Measurements from ENCODE around the gene ASAH2.

ASAH2 gene

GRCh38 chr10:50216894-50217293, 34.4 kb downstream of the ASAH2 start:
- Histone ChIP-seq H3K27ac (no peak overlapping the region), H3K4me3 (ENCODE audit: low read depth, low read length) (no peak overlapping the region), H2AFZ (no peak overlapping the region), H3K4me1 (no peaks in the 10 kb centered on the region), H3K4me2 (ENCODE audit: low read length) (no peak overlapping the region), H3K9me3 (ENCODE audit: control insufficient read depth, low read length) (no peaks in the 10 kb centered on the region), H3K79me2 (no peaks in the 10 kb centered on the region), H3K27me3 (ENCODE audit: control insufficient read depth, insufficient read depth, low read length) (no peaks in the 10 kb centered on the region), H3K9ac (no peak overlapping the region), H3K36me3 (ENCODE audit: control insufficient read depth, insufficient read depth, low read length) (no peaks in the 10 kb centered on the region)
- no peak for TF ChIP-seq CTCF (IDR thresholded peaks at IDR 0.05)

- no peaks in the 10 kb centered on the region for H3K27me3 ChIP-seq (ENCODE audit: control insufficient read depth, insufficient read depth, low read length)
- no peak for TF ChIP-seq CTCF (IDR thresholded peaks at IDR 0.05)
- no peak overlapping the region for H3K27ac ChIP-seq
- H3K79me2 ChIP-seq, result no peaks in the 10 kb centered on the region
- no peaks in the 10 kb centered on the region for H3K4me1 ChIP-seq
- no peaks in the 10 kb centered on the region for H3K9me3 ChIP-seq (ENCODE audit: control insufficient read depth, low read length)
- H3K9ac ChIP-seq, result no peak overlapping the region
- no peak overlapping the region for H3K4me3 ChIP-seq (ENCODE audit: low read depth, low read length)
- H3K36me3 ChIP-seq (ENCODE audit: control insufficient read depth, insufficient read depth, low read length), result no peaks in the 10 kb centered on the region
- no peak overlapping the region for H3K4me2 ChIP-seq (ENCODE audit: low read length)
- H2AFZ ChIP-seq, result no peak overlapping the region
These were observed 34.9 kb downstream of the ASAH2 start for GRCh38 chr10:50216418-50216817.

DNA sequence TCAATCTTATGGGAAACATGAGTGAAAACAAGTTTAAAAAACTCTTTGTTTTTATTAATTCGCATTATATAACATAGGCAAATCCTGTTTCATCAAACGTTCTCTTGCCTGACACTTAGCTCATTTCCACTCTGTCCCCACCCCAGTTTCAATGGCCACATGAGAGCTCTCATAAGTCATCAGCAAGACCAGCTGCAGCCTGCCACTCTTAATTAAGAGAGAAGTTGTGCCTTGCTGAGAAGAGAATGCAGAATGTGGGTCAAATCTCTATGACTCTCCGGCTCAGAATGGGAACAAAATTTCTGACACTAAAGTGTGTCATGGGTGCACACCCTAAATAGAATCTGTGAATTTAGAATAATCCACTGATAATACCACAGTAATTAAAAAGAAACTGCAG, 39.6 kb downstream of the ASAH2 start:
- Histone ChIP-seq H3K27ac (no peak overlapping the region), H3K4me3 (ENCODE audit: low read depth, low read length) (no peak overlapping the region)
- no peak for TF ChIP-seq CTCF (IDR thresholded peaks at IDR 0.05)

GRCh38 chr10:50210876-50211275, 40.4 kb downstream of the ASAH2 start:
- Histone ChIP-seq H3K27me3 (ENCODE audit: control insufficient read depth, insufficient read depth, low read length) (no peaks in the 10 kb centered on the region), H3K36me3 (ENCODE audit: control insufficient read depth, insufficient read depth, low read length) (no peaks in the 10 kb centered on the region), H3K79me2 (no peaks in the 10 kb centered on the region), H2AFZ (no peak overlapping the region), H3K27ac (no peak overlapping the region), H3K4me3 (ENCODE audit: low read depth, low read length) (no peak overlapping the region), H3K9me3 (ENCODE audit: control insufficient read depth, low read length) (no peaks in the 10 kb centered on the region), H3K4me1 (no peaks in the 10 kb centered on the region), H3K9ac (no peak overlapping the region), H3K4me2 (ENCODE audit: low read length) (no peak overlapping the region)
- TF ChIP-seq CTCF (IDR thresholded peaks at IDR 0.05), result no peak

More for the DNA sequence above, 39.6 kb downstream of the ASAH2 start:
- Histone ChIP-seq H3K4me2 (ENCODE audit: low read length) (no peak overlapping the region), H2AFZ (no peak overlapping the region), H3K36me3 (ENCODE audit: control insufficient read depth, insufficient read depth, low read length) (no peaks in the 10 kb centered on the region), H3K9me3 (ENCODE audit: control insufficient read depth, low read length) (no peaks in the 10 kb centered on the region), H3K79me2 (no peaks in the 10 kb centered on the region), H3K4me1 (no peaks in the 10 kb centered on the region), H3K9ac (no peak overlapping the region), H3K27me3 (ENCODE audit: control insufficient read depth, insufficient read depth, low read length) (no peaks in the 10 kb centered on the region)

Measured in parathyroid adenoma (tissue), 2 donors.